Left forelimb (tissue), 1 donor: ENCODE results near the gene SERP1.
"Not testable (repeated sequence)": the region's sequence is repeated elsewhere in the genome, so short reads cannot be mapped to it uniquely, and the experiment has no call there.

Experiments used
- DNase-seq: peaks from one replicate; pipeline ENCODE4 v3.0.0-alpha.2; 2018; ENCODE audit warnings: low spot score

Gene SERP1

GRCh38 chr3:150538324-150539208 lies 7.7 kb downstream of the SERP1 start:
- no peak for DNase-seq

- DNase-seq = no peak
These were observed 11.1 kb downstream of the SERP1 start for GRCh38 chr3:150535204-150535603.

- DNase-seq = no peak
These were observed 14.5 kb downstream of the SERP1 start for GRCh38 chr3:150531775-150532174.

GRCh38 chr3:150528354-150528797 lies 17.9 kb downstream of the SERP1 start:
- DNase-seq = no peak

- no peak for DNase-seq
These were observed 18.6 kb downstream of the SERP1 start for GRCh38 chr3:150527464-150528255.

- no peak for DNase-seq
These were observed 22.8 kb downstream of the SERP1 start for GRCh38 chr3:150523538-150523937.

- no peak for DNase-seq
These were observed 24.8 kb downstream of the SERP1 start for GRCh38 chr3:150521463-150521862.

GRCh38 chr3:150520408-150520807 lies 25.9 kb downstream of the SERP1 start:
- no peak for DNase-seq

GRCh38 chr3:150519026-150519425 lies 27.3 kb downstream of the SERP1 start:
- no peak for DNase-seq

GRCh38 chr3:150515210-150515609 lies 31.1 kb downstream of the SERP1 start:
- no peak for DNase-seq

- DNase-seq = no peak
These were observed 35.0 kb downstream of the SERP1 start for GRCh38 chr3:150511122-150511821.

- DNase-seq = no peak
These were observed 36.5 kb downstream of the SERP1 start for GRCh38 chr3:150509780-150510179.

- no peak for DNase-seq
These were observed 37.9 kb downstream of the SERP1 start for GRCh38 chr3:150508401-150508800.

- DNase-seq = no peak
These were observed 41.8 kb downstream of the SERP1 start for GRCh38 chr3:150504483-150504882.

- no peak for DNase-seq
These were observed 42.7 kb downstream of the SERP1 start for GRCh38 chr3:150503402-150504099.

- not testable (repeated sequence) for DNase-seq
These were observed 45.3 kb downstream of the SERP1 start for GRCh38 chr3:150500960-150501359.

- no peak for DNase-seq
These were observed 48.3 kb downstream of the SERP1 start for GRCh38 chr3:150497956-150498355.

- DNase-seq = no peak
These were observed 50.6 kb downstream of the SERP1 start for GRCh38 chr3:150495563-150496168.

GRCh38 chr3:150495149-150495548 lies 51.1 kb downstream of the SERP1 start:
- no peak for DNase-seq

- DNase-seq = no peak
These were observed 51.8 kb downstream of the SERP1 start for GRCh38 chr3:150494411-150494977.
